Natural killer cell (primary cell): ENCODE measurements around the gene NHLRC2. TPM values are rescaled to one million over a fixed set of nuclear protein-coding genes. Genes with fewer than 3 reads are reported as not detected.

Experiments
- ATAC-seq, 3 donors: fragments of 150-1000 bp in 2 of 3; fragments of 200-7000 bp in 1 of 3; cut with Tn5 transposase; 1 replicate in 1 of 3; 2 replicates in 2 of 3; pipeline ENCODE4 v1.10.0; 2021; ENCODE audit warnings: mild to moderate bottlenecking in 2 of 3, moderate library complexity in 2 of 3
- DNase-seq, 2 donors: peaks; one replicate each; pipeline versions ENCODE4 v3.0.0 to v3.0.0-alpha.2; 2013 to 2021; ENCODE audit warnings: mixed read lengths in 1 of 2
- H3K27ac ChIP-seq: one replicate; pipeline ENCODE4 v1.5.1; 2013; ENCODE audit warnings: mild to moderate bottlenecking, low read length
- H3K27me3 ChIP-seq: one replicate; pipeline ENCODE4 v1.6.1; 2013; ENCODE audit warnings: low read length; ENCODE audit not compliant: control insufficient read depth, insufficient read depth
- H3K36me3 ChIP-seq: one replicate; pipeline ENCODE4 v1.6.1; 2013; ENCODE audit warnings: low read length; ENCODE audit not compliant: control insufficient read depth, insufficient read depth
- H3K4me1 ChIP-seq: one replicate; pipeline ENCODE4 v1.6.1; 2013; ENCODE audit warnings: low read length; ENCODE audit not compliant: control insufficient read depth, insufficient read depth
- H3K4me3 ChIP-seq: one replicate; pipeline ENCODE4 v1.5.1; 2013; ENCODE audit warnings: low read length
- H3K9me3 ChIP-seq: one replicate; pipeline ENCODE4 v1.6.1; 2013; ENCODE audit warnings: low read length; ENCODE audit not compliant: control insufficient read depth, insufficient read depth
- H3K27ac Mint-ChIP-seq, 2 donors: one replicate each; pipeline ENCODE4 v1.8.0; 2022; ENCODE audit warnings: mild to moderate bottlenecking in 2 of 2, mixed read lengths in 2 of 2, moderate library complexity in 1 of 2
- H3K27me3 Mint-ChIP-seq, 2 donors: one replicate each; pipeline ENCODE4 v1.8.0; 2022; ENCODE audit warnings: low read depth in 2 of 2, mixed read lengths in 2 of 2
- H3K36me3 Mint-ChIP-seq: one replicate; pipeline ENCODE4 v1.8.0; 2022; ENCODE audit warnings: mixed read lengths
- H3K4me1 Mint-ChIP-seq, 2 donors: one replicate each; pipeline ENCODE4 v1.8.0; 2022; ENCODE audit warnings: mixed read lengths in 2 of 2
- H3K4me3 Mint-ChIP-seq: one replicate; pipeline ENCODE4 v1.8.0; 2022; ENCODE audit warnings: mild to moderate bottlenecking, moderate library complexity, mixed read lengths
- H3K9me3 Mint-ChIP-seq, 2 donors: one replicate each; pipeline ENCODE4 v1.8.0; 2022; ENCODE audit warnings: mixed read lengths in 2 of 2
- WGBS: methylation state at CpG from one replicate; pipeline ENCODE4 v1.1.7; 2013; ENCODE audit warnings: missing lambda C conversion rate; ENCODE audit not compliant: insufficient coverage; 5-methylcytosine and 5-hydroxymethylcytosine counted together
- intact Hi-C: fragments of 100-400 bp; cut with micrococcal nuclease; formaldehyde crosslinking; loops from one replicate; pipeline ENCODE4 v1.14.2; 2022
- total RNA-seq, 4 donors: library from RNA; stranded (reverse); fragments of 120-200 nt in 1 of 4; gene quantifications; one replicate each; pipeline versions ENCODE4 v1.2.3 to v1.2.4, GENCODE V29; 2013 to 2022
- TF ChIP-seq, protein P1 (sequence below): fragments of 200-600 bp; IDR thresholded peaks from one replicate; pipeline ENCODE4 v1.8.0; 2022; ENCODE audit warnings: antibody characterized with exemption

NHLRC2 gene
- total RNA-seq, 3 donors from 2014 or later (not counting 1 experiment from before 2014, with no cell fraction given) = 19.0 to 24.7 (median 22.4) TPM

DNA sequence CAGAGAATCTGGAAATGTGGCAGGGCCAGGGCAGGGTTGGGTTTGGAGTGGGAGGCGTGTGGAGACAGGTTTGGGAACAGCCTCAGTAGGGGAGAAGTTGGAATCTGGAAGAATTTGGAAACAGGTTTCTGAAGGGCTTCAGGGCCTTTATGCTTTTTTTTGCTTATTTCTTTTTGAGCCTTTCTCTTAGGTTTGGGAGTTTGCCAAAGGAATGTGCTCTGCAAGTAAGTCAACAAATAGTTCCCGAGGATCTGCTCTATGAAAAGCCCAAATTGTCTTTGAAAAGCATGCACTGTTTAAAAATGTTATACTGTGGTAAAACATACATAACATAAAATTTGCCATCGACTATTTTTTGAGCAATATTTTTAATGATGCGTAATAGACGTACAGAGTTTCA, 102.6 kb downstream of the NHLRC2 start:
- H3K27me3 Mint-ChIP-seq = no peaks in the 10 kb centered on the region
- H3K27ac ChIP-seq = no peak overlapping the region
- H3K36me3 ChIP-seq = no peaks in the 10 kb centered on the region
- WGBS = 95% methylated on average over 5 of the region's 5 CpGs
- no peaks in the 10 kb centered on the region for H3K36me3 Mint-ChIP-seq
- TF ChIP-seq, protein P1, sequence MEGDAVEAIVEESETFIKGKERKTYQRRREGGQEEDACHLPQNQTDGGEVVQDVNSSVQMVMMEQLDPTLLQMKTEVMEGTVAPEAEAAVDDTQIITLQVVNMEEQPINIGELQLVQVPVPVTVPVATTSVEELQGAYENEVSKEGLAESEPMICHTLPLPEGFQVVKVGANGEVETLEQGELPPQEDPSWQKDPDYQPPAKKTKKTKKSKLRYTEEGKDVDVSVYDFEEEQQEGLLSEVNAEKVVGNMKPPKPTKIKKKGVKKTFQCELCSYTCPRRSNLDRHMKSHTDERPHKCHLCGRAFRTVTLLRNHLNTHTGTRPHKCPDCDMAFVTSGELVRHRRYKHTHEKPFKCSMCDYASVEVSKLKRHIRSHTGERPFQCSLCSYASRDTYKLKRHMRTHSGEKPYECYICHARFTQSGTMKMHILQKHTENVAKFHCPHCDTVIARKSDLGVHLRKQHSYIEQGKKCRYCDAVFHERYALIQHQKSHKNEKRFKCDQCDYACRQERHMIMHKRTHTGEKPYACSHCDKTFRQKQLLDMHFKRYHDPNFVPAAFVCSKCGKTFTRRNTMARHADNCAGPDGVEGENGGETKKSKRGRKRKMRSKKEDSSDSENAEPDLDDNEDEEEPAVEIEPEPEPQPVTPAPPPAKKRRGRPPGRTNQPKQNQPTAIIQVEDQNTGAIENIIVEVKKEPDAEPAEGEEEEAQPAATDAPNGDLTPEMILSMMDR = no peak
- DNase-seq (no peak), ATAC-seq (no peak)
- H3K4me3 ChIP-seq = no peak overlapping the region
- peaks cover 29% of the 10 kb centered on the region for H3K4me1 ChIP-seq
- no peak overlapping the region for H3K27ac Mint-ChIP-seq
- H3K9me3 ChIP-seq = no peaks in the 10 kb centered on the region
- H3K27me3 ChIP-seq = no peaks in the 10 kb centered on the region
- intact Hi-C loops = no loop called here
- no peaks in the 10 kb centered on the region for H3K9me3 Mint-ChIP-seq
- H3K4me1 Mint-ChIP-seq = peaks cover 19% of the 10 kb centered on the region in 2 donors
- H3K4me3 Mint-ChIP-seq = no peak overlapping the region

DNA sequence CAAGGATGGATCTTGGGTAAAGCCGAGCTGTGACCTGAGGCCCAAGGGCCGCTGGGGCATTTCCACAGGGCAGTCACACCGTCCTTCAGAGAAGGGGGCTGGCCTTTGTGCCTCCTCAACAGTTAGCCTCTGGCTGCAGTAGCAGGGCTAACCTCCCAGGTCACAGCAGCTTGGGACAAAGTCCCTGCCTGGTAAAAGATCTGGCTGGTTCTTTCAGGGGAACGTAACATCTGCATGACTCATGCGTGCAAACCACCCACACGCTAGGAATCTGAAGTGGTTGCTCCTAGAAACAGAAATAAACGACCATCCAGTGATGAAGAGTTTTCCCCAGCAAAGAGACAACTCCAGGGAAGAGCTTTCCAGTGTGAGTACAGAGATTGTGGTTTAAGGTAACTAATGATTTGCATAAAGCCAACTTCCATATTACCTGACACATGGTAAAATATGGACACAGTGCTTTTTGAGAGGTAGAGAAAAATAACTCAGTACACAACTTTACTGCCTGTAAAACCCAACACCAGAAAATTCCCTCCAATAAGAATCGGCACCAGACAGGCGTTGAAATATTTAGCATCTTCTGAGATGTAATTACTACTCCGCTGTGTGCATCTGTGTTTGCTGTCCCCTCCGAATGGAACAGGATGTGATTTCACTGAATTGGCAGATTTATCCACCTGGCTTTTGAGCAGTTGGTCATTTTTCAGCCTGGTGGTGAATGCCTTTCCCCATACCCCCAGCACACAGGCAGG, 104.3 kb downstream of the NHLRC2 start:
- H3K27ac ChIP-seq = no peak overlapping the region
- no peaks in the 10 kb centered on the region for H3K9me3 ChIP-seq
- peaks cover 21 to 23% of the 10 kb centered on the region in 2 donors for H3K4me1 Mint-ChIP-seq
- no peak for DNase-seq
- peaks cover 0 to 5% of the 10 kb centered on the region in 2 donors for H3K27me3 Mint-ChIP-seq
- H3K4me1 ChIP-seq = peaks cover 29% of the 10 kb centered on the region
- no peak overlapping the region for H3K4me3 Mint-ChIP-seq
- TF ChIP-seq, protein P1 = no peak
- 90% methylated on average over 11 of the region's 11 CpGs for WGBS
- intact Hi-C loops = no loop called here
- no peak overlapping the region for H3K27ac Mint-ChIP-seq
- H3K36me3 Mint-ChIP-seq = no peaks in the 10 kb centered on the region
- no peaks in the 10 kb centered on the region for H3K9me3 Mint-ChIP-seq
- no peaks in the 10 kb centered on the region for H3K27me3 ChIP-seq
- H3K4me3 ChIP-seq = no peak overlapping the region
- H3K36me3 ChIP-seq = no peaks in the 10 kb centered on the region
- no peak for ATAC-seq

DNA sequence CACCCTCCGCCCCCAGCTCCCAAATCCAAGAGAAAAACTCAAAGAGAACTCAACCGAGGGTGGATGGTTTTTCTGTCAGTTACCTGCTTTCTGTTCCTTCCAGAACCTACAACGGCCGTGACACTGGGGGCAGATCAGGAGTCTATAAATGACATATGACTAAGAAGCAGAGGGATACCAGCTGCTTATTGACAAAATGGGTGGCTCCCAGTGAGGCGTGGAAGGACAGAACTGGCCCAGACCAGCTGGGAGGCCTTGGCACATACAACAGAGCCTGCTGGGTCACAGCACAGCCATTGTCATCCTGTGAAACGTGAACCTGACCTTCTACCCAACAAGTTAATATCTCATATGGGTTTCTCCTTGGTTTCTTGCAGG, 104.9 kb downstream of the NHLRC2 start:
- 81% methylated on average over 6 of the region's 6 CpGs for WGBS
- Histone ChIP-seq H3K4me3 (no peak overlapping the region), H3K36me3 (no peaks in the 10 kb centered on the region), H3K9me3 (no peaks in the 10 kb centered on the region), H3K27ac (no peak overlapping the region), H3K4me1 (peaks cover 29% of the 10 kb centered on the region), H3K27me3 (no peaks in the 10 kb centered on the region)
- DNase-seq = no peak
- no peak for ATAC-seq
- peaks cover 0 to 9% of the 10 kb centered on the region in 2 donors for H3K27me3 Mint-ChIP-seq
- intact Hi-C loops = no loop called here
- no peaks in the 10 kb centered on the region for H3K36me3 Mint-ChIP-seq
- peaks cover 21 to 23% of the 10 kb centered on the region in 2 donors for H3K4me1 Mint-ChIP-seq
- no peak overlapping the region for H3K4me3 Mint-ChIP-seq
- TF ChIP-seq, protein P1 = no peak
- H3K9me3 Mint-ChIP-seq = no peaks in the 10 kb centered on the region
- H3K27ac Mint-ChIP-seq = no peak overlapping the region
